ENCODE data around the gene FHOD3.
"Not testable (repeated sequence)": the region's sequence is repeated elsewhere in the genome, so short reads cannot be mapped to it uniquely, and the experiment has no call there.

FHOD3 gene

GRCh38 chr18:36551274-36551673 is 253.8 kb downstream of the FHOD3 start:
- DNase-seq (ENCODE audit: low read depth): not testable (repeated sequence)

- no peak for DNase-seq (ENCODE audit: low read depth)
Observed at GRCh38 chr18:36558234-36558633, 260.7 kb downstream of the FHOD3 start.

- no peak for DNase-seq (ENCODE audit: low read depth)
Observed at GRCh38 chr18:36559149-36559857, 261.8 kb downstream of the FHOD3 start.

- no peak for DNase-seq (ENCODE audit: low read depth)
Observed at GRCh38 chr18:36560187-36560586, 262.7 kb downstream of the FHOD3 start.

DNA sequence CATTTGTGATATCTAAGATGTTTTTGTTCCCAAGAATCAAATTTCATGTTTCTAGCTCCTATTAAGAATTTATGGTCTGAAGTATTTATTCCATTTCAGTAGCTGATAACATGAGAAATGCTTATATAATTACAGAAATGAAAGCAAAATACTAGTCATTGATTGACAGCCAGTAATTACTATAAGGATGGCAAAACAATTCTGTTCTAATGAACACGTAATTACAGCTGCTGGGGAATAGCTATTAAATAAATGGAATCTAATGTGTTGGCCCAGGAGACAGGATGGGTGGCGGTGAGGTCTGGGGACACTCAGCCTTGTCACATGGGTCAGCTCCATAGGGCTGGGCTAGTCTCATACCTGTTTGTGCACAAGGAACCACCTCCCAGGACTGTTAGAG is 263.5 kb downstream of the FHOD3 start:
- no peak for DNase-seq (ENCODE audit: low read depth)

GRCh38 chr18:36564841-36565240 is 267.3 kb downstream of the FHOD3 start:
- DNase-seq (ENCODE audit: low read depth): no peak

DNA sequence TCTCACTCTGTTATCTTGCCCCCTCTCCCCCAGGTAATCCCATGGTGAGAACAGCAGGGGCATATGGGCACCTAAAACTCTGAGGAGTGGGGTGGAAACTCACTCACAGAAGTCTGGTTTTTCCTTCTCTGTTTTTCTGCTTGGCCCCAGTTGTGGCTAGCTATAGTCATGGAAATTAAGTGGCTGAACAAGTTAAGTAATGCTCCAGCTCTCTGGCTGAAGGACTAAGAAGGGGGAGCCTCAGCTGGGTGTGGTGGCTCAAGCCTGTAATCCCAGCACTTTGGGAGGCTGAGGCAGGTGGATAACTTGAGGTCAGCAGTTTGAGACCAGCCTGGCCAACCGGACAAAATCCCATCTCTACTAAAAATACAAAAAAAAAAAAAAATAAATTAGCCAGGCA is 270.3 kb downstream of the FHOD3 start:
- DNase-seq (ENCODE audit: low read depth): no peak

DNA sequence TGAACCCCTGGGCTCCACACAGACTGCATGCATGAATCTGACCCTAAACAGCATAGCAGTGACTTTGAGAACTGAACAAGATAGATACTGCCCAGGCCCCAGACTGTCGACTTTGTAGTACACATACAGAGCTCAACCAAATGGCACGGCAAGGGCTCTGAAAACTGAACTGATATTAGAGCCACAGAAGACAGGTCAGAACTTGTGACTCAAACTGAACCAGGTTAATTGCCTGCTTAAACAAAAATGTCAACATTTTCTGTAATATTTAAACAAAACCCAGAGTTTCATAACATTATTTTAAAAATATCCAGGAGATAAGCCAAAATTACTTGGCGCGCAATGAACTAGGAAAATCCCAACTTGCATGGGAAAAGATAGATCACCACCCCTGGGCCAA is 271.0 kb downstream of the FHOD3 start:
- DNase-seq (ENCODE audit: low read depth): no peak

DNA sequence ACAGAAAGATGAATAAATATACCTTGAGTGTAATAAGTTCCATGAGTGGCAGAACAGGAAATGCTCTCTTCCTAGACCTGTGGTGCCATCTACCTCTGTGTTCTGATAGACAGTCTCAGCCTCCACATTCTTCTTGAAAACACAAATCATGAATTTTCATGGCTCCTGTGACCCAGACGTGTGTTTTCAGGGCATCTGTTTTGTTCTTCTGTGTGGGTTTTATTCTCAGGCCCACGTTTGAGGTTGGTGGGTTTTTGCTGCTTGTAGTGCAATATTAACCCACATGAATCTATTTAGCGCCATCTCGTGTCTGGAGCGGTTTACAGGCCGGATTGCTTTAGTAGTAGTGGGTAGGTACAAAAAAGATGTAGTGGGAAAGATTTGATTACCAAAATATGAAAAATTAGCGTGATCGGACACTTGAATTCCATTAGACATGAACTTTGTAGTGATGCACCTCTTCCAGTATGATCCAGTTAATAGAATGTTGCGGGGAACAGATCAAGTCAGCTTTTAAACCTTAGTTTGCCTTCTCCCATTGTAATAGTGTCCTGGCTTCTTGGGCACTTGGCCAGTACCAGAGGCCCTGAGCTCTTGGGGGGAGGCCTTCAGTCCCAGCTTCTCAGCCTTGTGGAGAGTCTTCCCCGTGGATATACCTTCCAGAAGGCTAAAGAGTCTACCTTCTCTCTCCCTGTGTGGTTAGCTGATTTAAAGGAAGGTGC is 274.8 kb downstream of the FHOD3 start:
- DNase-seq (ENCODE audit: low read depth): no peak

DNA sequence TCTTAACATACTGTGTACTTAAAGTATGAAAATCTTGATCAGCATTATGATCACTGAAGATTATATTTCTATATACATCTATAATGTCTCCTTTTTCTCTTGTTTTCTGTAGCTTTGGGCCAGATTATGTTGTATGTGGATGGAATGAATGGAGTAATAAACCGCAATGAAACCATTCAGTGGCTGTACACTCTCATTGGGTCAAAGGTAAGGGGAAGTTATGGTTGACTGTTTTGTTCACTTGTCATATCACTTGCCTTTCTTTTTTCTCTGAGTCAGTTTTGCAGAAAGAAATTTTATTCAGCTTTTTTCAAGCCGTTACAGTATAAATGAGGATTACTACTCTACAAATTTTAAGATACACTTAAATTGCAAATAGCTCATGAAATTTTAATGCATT is 278.8 kb downstream of the FHOD3 start:
- DNase-seq (ENCODE audit: low read depth): no peak

DNA sequence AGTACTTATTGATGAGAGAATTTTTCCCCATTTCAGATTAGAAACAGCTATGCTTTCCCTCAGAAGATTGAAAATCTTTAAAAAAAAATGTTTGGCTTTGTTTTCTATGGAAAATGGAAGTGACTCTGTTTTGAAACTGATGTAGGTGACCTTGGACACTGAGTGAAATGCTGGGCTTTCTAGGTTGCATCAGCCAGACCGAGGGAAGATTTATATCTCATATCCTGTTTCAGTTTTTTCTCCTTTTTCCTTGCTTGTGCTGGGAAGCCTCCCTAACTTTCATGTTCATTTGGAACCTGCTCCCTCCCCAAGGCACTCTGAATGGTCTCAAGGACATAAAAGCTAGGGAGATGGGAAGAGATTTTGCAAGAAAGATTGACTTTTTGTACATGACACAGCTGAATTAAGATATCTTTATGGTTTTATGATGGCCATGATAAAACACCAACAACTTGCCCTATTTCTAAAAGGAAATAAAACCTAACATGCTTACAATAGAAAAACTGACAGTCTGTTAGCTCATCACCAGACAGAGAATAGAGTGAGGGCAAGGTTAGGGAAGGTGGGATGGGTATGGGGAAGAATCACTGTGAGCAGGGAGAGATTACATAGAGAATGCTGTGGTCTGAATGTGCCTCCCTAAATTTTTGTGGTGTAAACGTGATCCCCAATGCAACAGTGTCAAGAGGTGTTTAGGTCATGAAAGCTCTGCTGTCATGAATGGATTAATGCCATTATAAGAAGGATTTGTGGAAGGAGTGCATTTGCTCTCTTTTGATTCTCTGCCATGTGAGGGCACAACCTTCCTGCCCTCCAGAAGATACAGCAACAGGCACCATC is 281.6 kb downstream of the FHOD3 start:
- no peak for DNase-seq (ENCODE audit: low read depth)

- no peak for DNase-seq (ENCODE audit: low read depth)
Observed at GRCh38 chr18:36580266-36580665, 282.8 kb downstream of the FHOD3 start.

- DNase-seq (ENCODE audit: low read depth): no peak
Observed at GRCh38 chr18:36580874-36581750, 283.6 kb downstream of the FHOD3 start.

DNA sequence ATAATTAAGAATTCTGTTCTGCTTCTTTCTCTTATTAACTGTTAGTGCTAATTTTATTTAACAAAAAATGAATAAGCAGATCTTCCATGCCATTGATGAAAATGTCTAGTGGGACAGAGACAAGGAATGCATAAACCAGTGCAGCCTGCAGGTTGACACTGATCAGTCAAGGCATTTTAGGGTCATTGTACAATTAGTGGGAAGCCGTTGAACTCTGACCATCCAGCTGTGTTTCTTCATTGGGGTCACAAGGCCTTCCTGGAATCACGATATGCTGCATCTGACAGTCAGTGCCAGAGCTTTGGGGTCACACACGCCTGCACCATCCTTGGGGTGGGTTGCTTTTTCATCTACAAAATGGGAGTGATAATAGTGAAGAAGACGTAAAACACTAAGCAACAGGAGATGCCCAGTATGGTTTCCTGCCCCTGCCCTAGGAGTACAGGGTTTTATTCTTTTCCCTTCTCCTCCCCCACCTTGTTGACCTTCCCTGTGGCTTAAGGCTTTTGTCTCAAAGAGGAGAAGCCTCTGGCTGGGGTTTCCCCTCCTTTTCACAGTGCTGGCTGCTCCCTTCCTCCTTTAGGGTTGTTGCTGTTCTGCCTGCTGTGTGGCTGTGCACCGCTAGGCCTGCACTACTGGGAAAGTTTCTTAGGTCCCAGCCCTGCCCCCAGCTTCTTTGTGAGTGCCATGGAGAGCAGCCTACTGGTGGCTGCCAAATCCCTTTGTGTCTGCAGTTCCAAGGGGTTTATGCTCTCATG is 285.7 kb downstream of the FHOD3 start:
- no peak for DNase-seq (ENCODE audit: low read depth)

DNA sequence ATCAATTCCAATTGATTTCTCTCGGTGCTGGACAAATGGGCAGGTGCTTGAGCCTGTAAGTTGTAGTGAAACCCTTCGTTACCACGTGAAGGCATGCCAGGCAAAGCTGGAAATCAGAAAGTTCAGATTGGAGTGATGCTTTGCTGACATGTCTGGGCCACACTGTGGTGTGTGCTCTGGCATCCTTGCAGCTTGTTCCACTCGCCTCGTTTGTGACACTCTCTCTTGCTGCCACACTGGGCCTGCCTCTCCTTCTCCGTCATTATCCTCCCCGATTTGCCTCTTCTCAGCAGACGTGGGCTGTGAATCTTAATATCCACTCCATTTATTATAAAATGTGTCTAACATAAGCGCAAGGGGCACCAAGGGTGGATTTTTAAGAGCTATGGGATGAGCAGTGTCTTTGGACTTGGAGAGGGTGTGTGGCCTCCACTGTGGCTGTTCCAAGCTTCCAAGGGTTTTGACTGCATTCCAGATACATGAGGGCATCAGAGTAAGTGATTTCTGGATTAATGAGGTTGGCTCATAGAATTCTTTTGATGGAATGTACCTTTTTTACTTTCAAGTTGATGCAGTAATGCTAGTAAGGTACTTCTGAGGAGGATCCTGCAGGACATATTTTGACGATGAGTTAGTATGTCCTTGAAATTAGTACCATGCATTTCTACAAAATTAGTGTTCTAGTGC is 292.5 kb downstream of the FHOD3 start:
- no peak for DNase-seq (ENCODE audit: low read depth)

- no peak for DNase-seq (ENCODE audit: low read depth)
Observed at GRCh38 chr18:36590621-36591580, 293.4 kb downstream of the FHOD3 start.

DNA sequence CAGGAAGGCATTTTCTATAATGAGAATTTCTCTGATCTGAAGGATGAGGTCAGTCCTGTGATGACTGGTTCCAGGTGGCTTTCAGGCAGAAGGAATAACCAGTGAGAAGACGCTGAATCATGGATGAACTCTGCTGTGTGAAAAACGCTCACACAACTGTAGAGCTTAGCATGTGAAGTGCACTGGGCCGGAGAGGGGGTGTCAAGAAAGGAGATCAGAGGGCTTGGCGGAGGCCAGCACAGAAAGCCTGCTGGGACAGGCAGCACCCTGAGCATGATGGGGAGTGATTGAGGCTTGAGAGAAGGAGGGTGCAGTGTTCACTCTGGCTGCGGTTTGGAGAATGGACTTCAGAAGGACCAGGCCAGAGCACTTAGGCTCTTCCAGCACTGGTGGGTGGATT is 294.8 kb downstream of the FHOD3 start:
- DNase-seq (ENCODE audit: low read depth): no peak

- DNase-seq (ENCODE audit: low read depth): no peak
Observed at GRCh38 chr18:36593001-36593400, 295.5 kb downstream of the FHOD3 start.

GRCh38 chr18:36593641-36594040 is 296.1 kb downstream of the FHOD3 start:
- DNase-seq (ENCODE audit: low read depth): no peak
